Smooth muscle cell (in vitro differentiated cells): ENCODE data around the gene SULT4A1. TPM values are rescaled to one million over a fixed set of nuclear protein-coding genes. Genes with fewer than 3 reads are reported as not detected.
A peak's percentile ranks its signal among the peaks of the same experiment; 100 is the strongest.

Experiments used
- DNase-seq: peaks from one replicate; lab custom pipeline; 2025; ENCODE audit not compliant: unreplicated experiment; lab: John Stamatoyannopoulos, UW
- H2AFZ ChIP-seq: fragments of 200-600 bp; sonication (generic); 2 replicates; pipeline ENCODE4 v1.6.0; 2016; ENCODE audit warnings: antibody characterized with exemption, low read depth, mild to moderate bottlenecking
- H3F3A ChIP-seq: fragments of 200-600 bp; sonication (generic); 2 replicates; pipeline ENCODE4 v1.6.0; 2017; ENCODE audit warnings: antibody characterized with exemption, low read depth
- H3K27ac ChIP-seq: fragments of 200-600 bp; sonication (generic); 2 replicates; pipeline ENCODE4 v1.5.1; 2016; ENCODE audit warnings: low read depth, mild to moderate bottlenecking
- H3K27me3 ChIP-seq: fragments of 200-600 bp; sonication (generic); 2 replicates; pipeline ENCODE4 v1.6.1; 2016; ENCODE audit warnings: low read depth, mild to moderate bottlenecking
- H3K36me3 ChIP-seq: fragments of 200-600 bp; sonication (generic); 2 replicates; pipeline ENCODE4 v1.5.1; 2016; ENCODE audit warnings: low read depth
- H3K4me1 ChIP-seq: fragments of 200-600 bp; sonication (generic); 2 replicates; pipeline ENCODE4 v1.5.1; 2016; ENCODE audit warnings: low read depth
- H3K4me2 ChIP-seq: fragments of 200-600 bp; sonication (generic); 2 replicates; pipeline ENCODE4 v1.6.0; 2016; ENCODE audit warnings: mild to moderate bottlenecking
- H3K4me3 ChIP-seq: fragments of 200-600 bp; sonication (generic); 2 replicates; pipeline ENCODE4 v1.5.1; 2016; ENCODE audit warnings: mild to moderate bottlenecking
- H3K79me2 ChIP-seq: fragments of 200-600 bp; sonication (generic); 2 replicates; pipeline ENCODE4 v1.6.0; 2016; ENCODE audit warnings: low read depth, mild to moderate bottlenecking
- H3K9ac ChIP-seq: fragments of 200-600 bp; sonication (generic); 2 replicates; pipeline ENCODE4 v1.6.0; 2016; ENCODE audit warnings: low read depth
- H3K9me3 ChIP-seq: fragments of 200-600 bp; sonication (generic); replicated peaks from 2 replicates; pipeline ENCODE4 v1.5.1; 2016; ENCODE audit warnings: low read depth
- H4K20me1 ChIP-seq: fragments of 200-600 bp; sonication (generic); 2 replicates; pipeline ENCODE4 v1.6.0; 2016; ENCODE audit warnings: low read depth
- CTCF ChIP-seq: fragments of 200-600 bp; sonication (generic); IDR thresholded peaks from 2 replicates; pipeline ENCODE4 v1.5.1; 2017; ENCODE audit warnings: borderline replicate concordance, mild to moderate bottlenecking, antibody characterized with exemption; ENCODE audit not compliant: insufficient read depth, poor library complexity, severe bottlenecking
- WGBS: methylation state at CpG from one replicate; pipeline ENCODE4 v1.1.7; 2016; ENCODE audit warnings: low lambda C conversion rate; 5-methylcytosine and 5-hydroxymethylcytosine counted together
- polyA plus RNA-seq: library from polyadenylated mRNA; unstranded; fragments of >200 nt; fragmentation: Nextera tagmentation; extraction: Ambion mirVana; gene quantifications from 2 replicates; pipeline ENCODE4 v1.2.1, GENCODE V29; 2016
- total RNA-seq: library from RNA; depleted of rRNA; stranded (reverse); fragments of >200 nt; gene quantifications from 2 replicates; pipeline ENCODE4 v1.2.3, GENCODE V29; 2014

The SULT4A1 gene
- total and polyA plus RNA-seq, 2 experiments from 2014 or later = 2.7 to 4.9 TPM

GRCh38 chr22:43812890-43813289 is 49.4 kb downstream of the SULT4A1 start:
- Histone ChIP-seq H3K36me3 (no peaks in the 10 kb centered on the region), H4K20me1 (no peaks in the 10 kb centered on the region), H3K4me3 (peak overlapping the region; percentile 85), H3K79me2 (no peaks in the 10 kb centered on the region), H3K4me1 (peaks cover 15% of the 10 kb centered on the region), H3K27me3 (no peaks in the 10 kb centered on the region), H3K9me3 (no peaks in the 10 kb centered on the region), H3K27ac (no peak overlapping the region), H2AFZ (peak overlapping the region; percentile 96), H3K4me2 (peak overlapping the region; percentile 90), H3K9ac (peak overlapping the region; percentile 78), H3F3A (no peaks in the 10 kb centered on the region)
- DNase-seq = no peak
- 21% methylated on average over 6 of the region's 6 CpGs for WGBS
- TF ChIP-seq CTCF = no peak

GRCh38 chr22:43812149-43812842 is 50.0 kb downstream of the SULT4A1 start, which contains the start of gene EFCAB6:
Gene EFCAB6, minus strand, starts transcription at chr22:43812305. Its CDS starts 29,987 bp downstream, at chr22:43782318.
- 2% methylated on average over 55 of the region's 55 CpGs for WGBS
- no peaks in the 10 kb centered on the region for H3F3A ChIP-seq

GRCh38 chr22:43811777-43812148 is 50.5 kb downstream of the SULT4A1 start:
- Histone ChIP-seq H3K27me3 (no peaks in the 10 kb centered on the region), H3K79me2 (no peaks in the 10 kb centered on the region), H3K4me2 (peak overlapping the region; percentile 90), H3K4me1 (peaks cover 15% of the 10 kb centered on the region), H3F3A (no peaks in the 10 kb centered on the region), H3K4me3 (peak overlapping the region; percentile 85), H3K9me3 (no peaks in the 10 kb centered on the region), H3K27ac (peak overlapping the region; percentile 69), H4K20me1 (no peaks in the 10 kb centered on the region), H3K9ac (peak overlapping the region; percentile 78), H2AFZ (peak overlapping the region; percentile 96), H3K36me3 (no peaks in the 10 kb centered on the region)
- 2% methylated on average over 21 of the region's 21 CpGs for WGBS
- TF ChIP-seq CTCF = no peak
- no peak for DNase-seq

More at GRCh38 chr22:43812149-43812842, 50.0 kb downstream of the SULT4A1 start, which contains the start of gene EFCAB6:
- DNase-seq = peak; percentile 64
- no peaks in the 10 kb centered on the region for H3K27me3 ChIP-seq
- TF ChIP-seq CTCF = no peak
- H3K4me1 ChIP-seq = peaks cover 15% of the 10 kb centered on the region
- H3K36me3 ChIP-seq = no peaks in the 10 kb centered on the region
- no peaks in the 10 kb centered on the region for H4K20me1 ChIP-seq
- no peaks in the 10 kb centered on the region for H3K9me3 ChIP-seq
- H3K27ac ChIP-seq = peak within 1 kb of the TSS; percentile 69
- H3K79me2 ChIP-seq = no peaks in the 10 kb centered on the region
- peak within 1 kb of the TSS; percentile 85 for H3K4me3 ChIP-seq
- peak within 1 kb of the TSS; percentile 96 for H2AFZ ChIP-seq
- peak within 1 kb of the TSS; percentile 78 for H3K9ac ChIP-seq
- peak within 1 kb of the TSS; percentile 90 for H3K4me2 ChIP-seq
